B cell (primary cell): ENCODE data around the gene SRSF10.

Source experiments
- EZH2 ChIP-seq: IDR thresholded peaks from 2 replicates; pipeline ENCODE4 v1.6.1; 2012; ENCODE audit warnings: borderline replicate concordance, low read depth, mild to moderate bottlenecking, moderate library complexity, low read length; ENCODE audit not compliant: insufficient read depth, poor library complexity, severe bottlenecking
- TF ChIP-seq, protein P1 (sequence below): fragments of 200-600 bp; IDR thresholded peaks from one replicate; pipeline ENCODE4 v1.8.0; 2022; ENCODE audit warnings: antibody characterized with exemption, mild to moderate bottlenecking

DNA sequence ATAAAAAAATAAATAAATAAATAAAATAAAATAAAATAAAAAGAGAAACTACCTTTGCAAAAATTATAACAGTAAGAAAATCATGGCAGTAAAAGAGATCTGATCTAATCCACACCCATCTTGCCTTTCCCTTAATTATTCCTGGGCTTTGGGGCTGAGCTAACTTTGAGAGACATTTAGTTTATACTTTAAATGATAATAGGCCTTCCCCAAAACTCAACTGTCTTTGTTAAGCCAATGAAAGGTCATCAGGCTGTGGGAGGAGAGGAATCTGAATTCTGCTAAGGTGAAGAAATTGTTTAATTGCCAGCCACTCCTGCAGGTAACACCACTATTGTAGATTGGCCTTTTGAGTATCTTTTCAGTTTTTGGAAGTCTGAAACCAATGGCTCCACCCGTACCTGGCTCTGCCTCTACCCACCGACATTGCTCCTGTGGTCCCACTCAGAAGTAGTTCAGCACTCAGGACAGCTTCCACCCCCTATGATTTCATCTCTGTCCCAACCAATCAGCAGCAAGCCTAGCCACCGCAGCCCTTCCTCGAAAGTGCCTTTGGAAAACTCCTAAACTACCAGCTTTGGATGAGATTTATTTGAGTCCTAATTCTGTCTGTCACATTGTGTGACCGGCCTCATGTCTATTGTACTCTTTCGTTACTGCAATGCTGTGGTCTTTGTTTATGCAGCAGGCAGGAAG lies 43.5 kb downstream of the SRSF10 start:
- TF ChIP-seq, protein P1, sequence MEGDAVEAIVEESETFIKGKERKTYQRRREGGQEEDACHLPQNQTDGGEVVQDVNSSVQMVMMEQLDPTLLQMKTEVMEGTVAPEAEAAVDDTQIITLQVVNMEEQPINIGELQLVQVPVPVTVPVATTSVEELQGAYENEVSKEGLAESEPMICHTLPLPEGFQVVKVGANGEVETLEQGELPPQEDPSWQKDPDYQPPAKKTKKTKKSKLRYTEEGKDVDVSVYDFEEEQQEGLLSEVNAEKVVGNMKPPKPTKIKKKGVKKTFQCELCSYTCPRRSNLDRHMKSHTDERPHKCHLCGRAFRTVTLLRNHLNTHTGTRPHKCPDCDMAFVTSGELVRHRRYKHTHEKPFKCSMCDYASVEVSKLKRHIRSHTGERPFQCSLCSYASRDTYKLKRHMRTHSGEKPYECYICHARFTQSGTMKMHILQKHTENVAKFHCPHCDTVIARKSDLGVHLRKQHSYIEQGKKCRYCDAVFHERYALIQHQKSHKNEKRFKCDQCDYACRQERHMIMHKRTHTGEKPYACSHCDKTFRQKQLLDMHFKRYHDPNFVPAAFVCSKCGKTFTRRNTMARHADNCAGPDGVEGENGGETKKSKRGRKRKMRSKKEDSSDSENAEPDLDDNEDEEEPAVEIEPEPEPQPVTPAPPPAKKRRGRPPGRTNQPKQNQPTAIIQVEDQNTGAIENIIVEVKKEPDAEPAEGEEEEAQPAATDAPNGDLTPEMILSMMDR: no peak
- TF ChIP-seq EZH2: no peak
